HG03354 (cell line): ENCODE results near the gene TRPC1.
A peak's percentile ranks its signal among the peaks of the same experiment; 100 is the strongest.
"Not testable (repeated sequence)": the region's sequence is repeated elsewhere in the genome, so short reads cannot be mapped to it uniquely, and the experiment has no call there.

Experiments used
- ATAC-seq: cut with Tn5 transposase; IDR thresholded peaks from one replicate; pipeline ENCODE4 v1.9.1; 2021; ENCODE audit warnings: mild to moderate bottlenecking; ENCODE audit not compliant: unreplicated experiment, poor library complexity, severe bottlenecking

Gene TRPC1

DNA sequence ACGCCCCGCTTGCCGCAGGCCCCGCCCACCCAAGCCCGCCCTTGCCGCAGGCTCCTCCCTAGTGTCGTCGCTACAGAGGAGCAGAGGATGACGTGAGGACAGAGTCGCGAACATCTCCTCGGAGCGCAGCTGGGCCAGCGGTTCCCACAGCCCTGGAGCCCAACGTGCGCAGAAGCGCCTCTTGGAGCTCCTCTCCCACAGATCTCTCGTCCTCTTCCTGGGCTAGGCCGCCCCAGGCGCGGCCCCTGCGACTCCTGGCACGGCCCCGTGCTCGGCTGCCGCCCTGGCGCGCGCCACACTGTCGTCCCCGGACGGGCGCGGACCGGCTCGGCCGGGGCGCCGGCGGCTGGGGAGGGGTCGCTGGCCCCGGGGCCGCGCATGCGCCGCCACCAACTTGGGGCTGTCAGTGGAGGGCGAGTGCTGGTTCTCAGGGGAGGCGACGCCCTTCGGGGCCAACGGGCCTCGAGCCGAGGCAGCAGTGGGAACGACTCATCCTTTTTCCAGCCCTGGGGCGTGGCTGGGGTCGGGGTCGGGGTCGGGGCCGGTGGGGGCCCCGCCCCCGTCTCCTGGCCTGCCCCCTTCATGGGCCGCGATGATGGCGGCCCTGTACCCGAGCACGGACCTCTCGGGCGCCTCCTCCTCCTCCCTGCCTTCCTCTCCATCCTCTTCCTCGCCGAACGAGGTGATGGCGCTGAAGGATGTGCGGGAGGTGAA is at the start of gene TRPC1:
Gene TRPC1 (plus strand): TSS at position 67 of the 714 bp plus-strand sequence. CDS start 526 bp downstream, at position 593.
- peak; percentile 94 for ATAC-seq

DNA sequence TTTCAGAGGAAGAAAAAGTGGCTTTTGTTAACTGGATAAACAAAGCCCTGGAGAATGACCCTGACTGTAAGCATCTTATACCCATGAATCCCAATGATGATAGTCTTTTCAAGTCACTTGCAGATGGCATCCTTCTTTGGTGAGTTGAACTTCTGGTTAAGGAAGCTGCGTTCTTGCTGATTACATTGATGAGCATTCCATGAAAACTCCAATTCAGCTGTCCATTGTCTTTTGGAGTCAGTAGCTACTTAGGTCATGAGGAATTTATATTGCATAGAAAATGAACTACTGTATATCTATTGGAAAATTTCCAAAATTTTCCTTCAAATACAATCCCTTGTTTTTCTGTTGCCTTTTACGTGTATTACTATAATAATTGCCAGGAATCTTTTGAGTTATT is 47.7 kb upstream of the TRPC1 start:
- no peak for ATAC-seq

DNA sequence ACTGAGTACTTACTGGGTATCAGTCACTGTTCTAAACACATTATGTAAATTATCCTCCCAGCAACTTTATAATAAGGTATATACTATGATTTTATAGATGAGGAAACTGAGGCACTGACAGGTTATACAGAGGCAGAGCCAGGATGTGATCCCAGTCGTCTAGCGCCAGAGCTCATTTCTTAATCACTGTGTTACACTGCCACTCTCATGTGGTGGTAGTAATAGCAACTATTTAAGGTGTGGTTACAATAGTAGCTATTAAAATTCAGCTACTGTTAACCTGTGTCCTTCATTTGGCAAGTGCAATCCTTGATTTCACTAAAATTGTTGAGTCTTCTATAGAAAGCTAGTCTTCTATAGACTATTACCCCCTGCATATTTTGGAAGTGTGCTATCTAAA is 43.1 kb upstream of the TRPC1 start:
- ATAC-seq, result no peak

DNA sequence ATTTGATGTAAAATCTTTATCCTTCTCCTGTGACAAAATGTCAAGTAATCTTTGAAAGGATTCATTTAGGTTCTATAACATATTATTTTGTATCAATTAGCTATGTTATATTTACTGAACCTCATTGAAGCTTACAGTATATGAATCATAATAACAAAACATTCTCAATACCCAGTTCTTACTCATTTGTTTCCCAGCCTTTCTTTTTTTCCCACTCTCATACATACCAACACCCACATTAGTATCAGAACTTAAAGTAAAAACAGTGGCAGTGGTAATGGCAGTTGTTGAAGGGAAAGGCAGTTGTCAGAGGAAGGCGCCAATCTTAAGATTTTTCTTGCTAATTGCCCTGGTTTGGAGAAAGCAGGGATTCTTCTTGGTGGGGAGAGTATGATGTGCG is 33.2 kb upstream of the TRPC1 start:
- ATAC-seq, result no peak

DNA sequence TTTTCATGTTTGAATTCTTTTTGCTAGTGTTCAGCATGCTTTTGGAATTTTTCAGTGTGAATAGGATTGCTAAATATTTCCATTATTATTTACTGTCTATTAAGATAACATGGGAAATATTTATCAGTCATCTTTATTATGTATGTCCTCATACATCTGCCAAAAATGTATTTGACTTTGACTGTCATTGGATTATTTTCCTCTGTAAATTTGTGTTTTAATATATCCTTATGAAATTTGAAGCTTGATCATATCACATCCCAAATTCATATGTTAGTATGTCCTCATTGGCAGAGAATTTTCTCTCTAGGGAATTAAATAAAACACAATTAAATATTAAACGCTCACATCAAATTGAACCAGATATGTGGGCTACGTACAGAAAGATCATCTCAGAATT is 32.3 kb upstream of the TRPC1 start:
- no peak for ATAC-seq

DNA sequence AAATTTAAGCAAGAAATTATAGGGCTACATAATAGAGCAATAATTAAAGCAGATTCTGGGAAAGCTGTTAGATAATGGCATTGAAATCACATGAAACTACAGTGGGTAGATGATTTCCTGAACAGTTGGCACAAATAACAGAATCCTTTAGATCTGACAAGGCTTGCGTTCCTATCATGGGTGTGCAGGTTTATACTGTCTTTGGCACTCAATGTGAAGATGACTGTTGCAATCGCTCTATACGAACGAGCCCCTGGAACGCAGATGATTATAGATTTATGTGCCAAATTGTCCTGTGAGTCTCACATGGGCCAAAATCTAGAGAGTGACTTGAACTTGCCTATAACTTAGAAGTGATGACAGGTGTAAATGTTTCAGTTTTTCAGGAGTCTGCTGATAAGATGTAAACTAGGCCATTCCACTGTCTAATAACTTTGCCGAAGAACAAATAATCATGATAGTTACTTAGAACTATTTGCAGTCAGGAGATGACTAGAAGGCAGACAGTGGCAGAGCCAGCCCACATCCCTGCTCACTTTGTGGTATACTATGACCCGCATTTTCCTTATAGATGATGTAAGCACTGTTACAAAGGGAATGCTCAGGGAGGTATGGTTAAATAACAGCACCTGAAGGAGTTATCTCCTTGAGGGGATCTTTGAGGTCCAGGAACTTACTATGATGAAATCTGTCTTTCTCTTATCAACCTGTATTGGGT is 30.5 kb upstream of the TRPC1 start:
- ATAC-seq, result no peak

DNA sequence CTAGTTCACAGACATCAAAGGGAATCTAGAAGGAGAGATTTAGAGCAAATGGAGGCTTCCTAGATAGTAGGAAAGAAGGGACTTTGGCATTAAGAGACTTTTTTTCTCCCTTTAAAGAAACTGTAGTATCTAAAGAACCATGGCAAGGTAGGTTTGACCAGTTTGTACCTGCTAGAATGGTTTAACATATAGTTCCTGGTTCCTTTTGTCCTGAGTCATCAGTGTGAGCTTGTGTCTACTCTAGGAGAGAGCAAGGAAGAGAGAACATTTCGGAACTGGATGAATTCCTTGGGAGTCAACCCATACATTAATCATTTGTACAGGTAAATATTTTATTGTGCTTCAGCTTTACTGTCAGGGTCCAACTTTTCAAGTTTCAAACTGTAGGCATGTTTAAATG is 29.6 kb upstream of the TRPC1 start:
- no peak for ATAC-seq

DNA sequence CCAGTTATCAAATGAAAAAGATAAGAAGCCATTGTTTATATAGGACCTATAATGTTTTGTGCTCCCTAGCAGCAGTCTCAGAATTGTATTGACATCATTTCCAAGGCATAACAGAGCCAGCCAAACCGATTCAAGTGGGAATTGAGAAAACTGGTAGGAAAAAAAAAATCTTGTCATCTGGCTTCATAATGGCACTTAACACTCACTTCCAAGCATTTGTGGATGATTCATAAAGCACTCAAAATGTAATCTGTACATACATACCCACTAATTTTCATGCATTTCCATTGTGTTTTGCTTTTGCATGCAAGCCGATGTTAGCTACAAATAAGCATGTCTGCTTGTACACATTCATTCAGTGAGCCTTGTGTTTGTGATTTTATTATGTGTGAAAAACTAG is 18.6 kb upstream of the TRPC1 start:
- no peak for ATAC-seq

DNA sequence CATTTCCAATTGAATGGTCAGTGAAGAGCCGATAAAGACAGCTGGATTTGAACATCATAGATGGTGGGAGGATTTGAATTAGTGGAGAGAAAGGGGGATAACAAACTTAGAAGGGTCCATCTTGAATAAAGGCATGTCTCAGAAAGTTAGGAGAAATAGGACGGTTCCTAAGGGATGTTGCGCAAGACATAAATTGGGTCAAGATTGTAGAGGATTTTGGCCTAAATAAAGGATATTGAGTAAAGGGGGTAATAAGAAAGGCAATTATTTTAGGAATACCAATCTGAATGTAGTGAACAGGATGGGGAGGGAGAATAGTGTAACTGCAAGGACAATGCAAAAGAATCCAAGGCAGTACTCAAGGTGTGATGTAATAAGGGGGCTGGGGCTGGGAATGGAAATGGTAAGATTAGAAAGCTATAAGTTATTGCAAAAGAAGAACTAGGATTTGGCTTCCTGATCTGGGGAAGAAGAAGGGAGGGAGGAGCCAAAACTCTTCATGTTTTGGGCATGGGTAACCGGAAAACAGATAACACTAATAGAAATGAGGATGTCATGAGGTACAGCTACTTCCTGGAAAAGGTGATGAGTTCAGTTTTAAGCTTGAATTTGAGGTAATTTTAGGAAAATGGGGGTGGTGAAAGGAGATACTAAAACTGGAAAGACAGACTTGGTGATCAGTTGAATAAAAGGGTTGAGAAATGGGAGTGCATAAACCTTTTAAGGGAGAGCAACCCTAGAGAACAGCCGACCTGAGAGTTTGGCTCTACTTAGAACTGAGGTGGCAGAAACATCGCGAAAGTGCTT is 17.3 kb upstream of the TRPC1 start:
- no peak for ATAC-seq

DNA sequence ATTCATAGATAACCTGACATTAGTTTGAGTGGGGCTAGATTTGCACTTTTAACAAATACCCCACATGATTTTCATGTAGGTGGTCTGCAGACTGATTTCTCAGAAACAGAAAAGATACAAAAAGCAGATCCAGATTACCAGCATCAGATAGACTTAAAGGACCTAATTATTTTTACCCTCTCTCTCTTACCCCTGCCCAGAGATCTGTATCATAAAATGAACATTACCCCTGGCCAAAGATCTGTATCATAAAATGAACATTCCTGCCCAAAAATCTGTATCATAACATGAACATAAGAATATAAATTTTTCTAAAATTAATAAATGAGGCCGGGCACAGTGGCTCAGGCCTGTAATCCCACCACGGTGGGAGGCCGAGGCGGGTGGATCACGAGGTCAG is 14.6 kb upstream of the TRPC1 start:
- no peak for ATAC-seq

DNA sequence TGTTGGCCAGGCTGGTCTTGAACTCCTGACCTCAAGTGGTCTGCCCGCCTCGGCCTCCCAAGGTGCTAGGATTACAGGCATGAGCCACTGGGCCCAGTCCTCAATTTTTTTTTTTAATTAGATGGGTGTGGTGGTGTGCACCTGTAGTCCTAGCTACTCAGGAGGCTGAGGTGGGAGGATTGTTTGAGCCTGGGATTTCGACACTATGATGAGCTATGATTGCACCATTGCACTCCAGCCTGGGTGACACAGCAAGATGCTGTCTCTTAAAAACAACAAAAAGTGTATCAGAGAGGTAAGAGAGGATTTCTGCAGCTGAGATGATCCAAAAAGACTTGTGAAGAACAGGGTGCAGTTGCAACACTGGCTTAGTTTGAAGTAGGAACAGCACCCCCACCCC is 9.0 kb upstream of the TRPC1 start:
- ATAC-seq, result not testable (repeated sequence)

DNA sequence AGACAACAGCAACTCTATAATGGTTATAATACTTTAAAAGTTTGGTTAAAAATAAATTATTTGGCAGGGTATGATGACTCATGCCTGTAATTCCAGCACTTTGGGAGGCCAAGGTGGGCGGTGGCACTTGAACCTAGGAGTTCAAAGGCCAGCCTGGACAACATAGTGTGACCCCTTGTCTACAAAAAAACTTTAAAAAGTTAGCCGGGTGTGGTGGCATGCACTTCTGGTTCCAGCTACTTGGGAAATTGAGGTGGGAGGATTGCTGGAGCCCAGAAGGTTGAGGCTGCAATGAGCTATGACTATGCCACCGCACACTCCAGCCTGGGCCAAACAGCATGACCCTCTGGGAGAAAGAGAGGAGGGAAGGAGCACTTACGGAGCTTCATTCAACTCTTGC is 7.7 kb upstream of the TRPC1 start:
- no peak for ATAC-seq

DNA sequence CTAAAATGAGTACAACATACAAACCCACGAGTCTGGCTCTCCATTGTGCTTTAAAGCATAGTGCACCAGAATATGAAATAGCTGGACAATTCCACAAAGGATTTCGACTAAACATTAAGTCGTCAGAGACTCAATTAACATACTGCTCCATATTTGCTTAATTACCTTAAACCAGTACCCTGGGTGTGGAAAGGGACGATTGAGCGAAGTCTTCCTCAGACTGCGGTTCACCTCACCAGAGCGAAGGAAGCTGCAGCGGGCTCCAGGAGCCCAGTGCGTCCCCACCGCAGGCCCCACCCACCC is 218 bp upstream of the TRPC1 start:
- ATAC-seq, result peak; percentile 28

DNA sequence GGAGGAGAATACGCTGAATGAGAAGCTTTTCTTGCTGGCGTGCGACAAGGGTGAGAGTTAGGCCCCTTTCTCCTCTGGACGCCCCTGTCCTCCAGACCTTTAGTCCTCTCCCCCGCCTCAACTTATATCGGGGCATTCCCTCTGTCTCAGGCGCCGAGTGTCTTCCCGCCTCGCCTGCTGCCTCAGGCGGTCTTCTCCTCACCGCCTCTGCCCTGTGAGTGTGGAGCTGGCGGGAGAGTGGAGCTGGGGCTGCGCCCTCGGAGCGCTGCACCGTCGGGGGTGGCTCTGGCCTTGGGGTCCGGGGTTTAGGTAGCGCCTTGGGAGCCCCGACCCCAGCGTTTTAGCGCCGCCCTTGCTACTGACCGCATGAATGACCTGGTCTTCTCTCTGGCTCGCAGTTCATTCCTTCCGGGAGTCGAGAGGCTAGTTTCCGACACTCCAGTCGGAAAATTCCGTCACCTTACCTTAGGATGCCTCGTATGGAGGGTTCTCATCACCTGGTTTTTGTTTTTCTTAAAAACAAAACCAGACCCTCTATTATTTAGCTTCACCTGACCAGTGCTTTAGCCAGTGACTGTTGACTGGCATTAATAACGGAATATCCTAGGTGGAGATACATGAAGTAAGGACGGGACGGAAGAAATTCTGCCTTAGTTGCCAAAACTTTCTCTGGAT is 985 bp downstream of the TRPC1 start:
- ATAC-seq, result peak; percentile 25

DNA sequence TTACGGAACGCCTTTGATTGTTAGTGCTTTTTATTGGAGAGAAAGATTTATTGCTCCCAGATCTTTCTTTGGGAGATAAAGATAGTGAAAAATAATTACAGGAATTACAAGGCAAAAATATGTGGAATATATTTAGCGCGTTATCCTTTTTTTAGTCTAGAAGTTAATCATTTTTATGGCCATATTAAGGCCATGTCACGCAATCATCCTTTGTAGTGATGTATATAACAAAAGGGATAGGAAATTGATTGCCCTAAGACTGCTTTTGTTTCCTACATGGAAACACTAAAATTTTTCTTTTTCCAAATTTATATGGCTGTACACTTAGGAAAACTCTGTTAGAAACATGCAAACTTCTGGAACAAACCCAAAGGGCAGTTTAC is 1.5 kb downstream of the TRPC1 start:
- ATAC-seq, result no peak

DNA sequence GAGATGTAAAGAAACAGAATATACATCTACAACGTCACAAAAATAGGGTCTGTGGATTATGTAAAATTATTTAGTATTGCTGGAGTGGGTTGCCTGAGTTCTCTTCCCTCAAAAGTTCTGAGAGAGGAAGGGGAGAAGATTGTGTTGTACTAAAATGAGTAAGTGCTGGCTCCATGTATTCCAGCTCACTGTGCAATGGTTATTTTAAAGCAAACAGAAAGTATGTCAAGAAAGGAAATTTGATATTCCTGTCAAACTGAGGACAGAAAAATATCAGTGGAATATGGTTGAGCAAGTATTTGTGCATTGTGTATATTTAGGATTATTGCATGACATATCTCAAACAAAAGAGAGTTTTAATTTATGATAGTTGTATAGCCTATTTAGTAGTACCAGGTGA is 2.2 kb downstream of the TRPC1 start:
- no peak for ATAC-seq

DNA sequence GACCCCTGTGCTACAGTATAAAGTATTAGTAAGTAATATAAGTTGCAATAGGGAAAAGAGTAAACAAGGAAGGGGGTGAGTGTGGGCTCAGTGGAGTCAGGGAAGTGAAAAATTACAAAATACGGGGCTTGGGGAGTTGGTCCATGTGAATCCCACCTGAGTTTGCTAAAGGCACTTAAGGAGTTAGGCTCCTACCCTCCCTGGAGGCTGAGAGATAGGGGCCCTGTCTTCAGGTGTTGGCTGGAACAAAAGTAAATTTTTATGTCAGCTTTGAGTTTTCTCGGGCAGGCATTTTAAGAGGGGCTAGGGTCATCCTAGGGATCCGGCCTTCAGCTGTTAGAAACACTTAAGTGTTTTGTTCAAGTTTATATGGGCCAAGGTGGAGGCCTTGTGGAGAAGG is 8.2 kb downstream of the TRPC1 start:
- no peak for ATAC-seq

DNA sequence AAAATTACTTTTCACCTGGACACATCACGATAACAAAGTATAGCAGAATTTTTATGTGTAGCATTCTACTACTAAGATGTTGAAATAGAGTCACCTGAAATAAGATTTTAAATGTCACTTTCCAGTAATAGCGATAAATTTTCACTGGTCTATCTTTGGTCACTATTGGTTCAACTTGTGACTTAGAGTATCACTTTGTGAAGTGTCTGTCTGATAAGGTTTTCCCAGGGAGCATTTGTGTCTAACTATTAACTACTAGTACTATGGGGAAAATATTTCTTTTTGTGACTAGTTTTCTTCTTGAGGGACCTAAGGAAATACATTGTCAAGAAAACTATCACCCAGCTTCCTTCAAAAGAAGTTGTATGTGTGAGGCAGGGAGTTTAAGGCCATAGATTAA is 11.0 kb downstream of the TRPC1 start:
- ATAC-seq, result no peak

DNA sequence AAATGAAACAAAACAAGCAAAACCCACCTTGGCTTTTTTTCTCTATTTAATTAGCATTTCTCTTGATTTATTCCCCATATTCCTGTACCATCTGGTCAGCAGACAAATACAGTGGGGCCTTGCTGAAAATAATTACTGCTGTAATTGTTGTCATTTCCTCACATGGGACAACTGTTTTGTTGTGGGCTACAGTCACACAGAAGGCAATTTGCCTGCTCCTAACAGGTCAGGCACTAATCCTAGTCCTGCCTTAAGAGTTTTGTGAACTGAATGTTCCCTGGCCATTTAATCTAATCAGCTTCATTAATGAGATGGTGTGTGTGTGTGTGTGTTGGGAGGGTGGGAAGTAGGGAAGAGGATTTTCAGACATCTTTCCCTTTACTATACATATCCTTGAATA is 11.6 kb downstream of the TRPC1 start:
- no peak for ATAC-seq

DNA sequence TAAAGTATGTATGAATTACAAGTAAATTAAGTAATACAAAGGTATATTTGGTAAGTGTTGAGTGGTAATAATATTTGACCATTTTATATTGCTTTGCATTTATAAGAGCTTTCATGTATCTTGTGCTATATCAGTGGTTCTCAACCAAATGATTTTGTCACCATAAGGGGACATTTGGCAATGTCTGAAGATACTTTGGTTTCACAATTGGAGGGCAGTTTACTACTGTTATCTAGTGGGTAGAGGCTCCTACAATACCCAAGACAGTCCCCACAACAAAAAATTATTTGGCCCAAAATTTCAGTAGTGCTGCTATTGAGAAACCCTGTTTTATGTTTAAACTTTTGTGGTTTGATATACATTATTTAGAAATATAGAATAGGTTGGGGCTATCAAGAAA is 14.6 kb downstream of the TRPC1 start:
- no peak for ATAC-seq
